GM12878 (cell line): ENCODE measurements around the gene CCDC117. TPM values are rescaled to one million over a fixed set of nuclear protein-coding genes. Genes with fewer than 3 reads are reported as not detected.

Experiments
- ATAC-seq: fragments of 200-7000 bp; cut with Tn5 transposase; 3 replicates; pipeline ENCODE4 v1.9.1; 2020; ENCODE audit warnings: mild to moderate bottlenecking, moderate library complexity
- BruUV-seq: library from RNA; stranded (reverse); fragments of 400-500 nt; replicated peaks from 2 replicates; lab custom pipeline; 2021; lab: Mats Ljungman, UMichigan
- CTCF ChIA-PET: fragments of 300-600 bp; sonication (Branson Sonifier 250); formaldehyde crosslinking; extraction: SDS; loops from one replicate; lab custom pipeline; 2021; ENCODE audit warnings: inconsistent platforms; lab: Yijun Ruan, JAX
- POLR2A ChIA-PET: fragments of 350-600 bp; formaldehyde crosslinking; extraction: SDS; loops from one replicate; lab custom pipeline; 2021; ENCODE audit warnings: inconsistent platforms; lab: Charles Lee
- RAD21 ChIA-PET: fragments of 300-600 bp; sonication (Branson Sonifier 250); formaldehyde crosslinking; loops from one replicate; lab custom pipeline; 2023; ENCODE audit warnings: antibody characterized with exemption; ENCODE audit not compliant: unreplicated experiment; lab: Charles Lee
- SMC1A ChIA-PET: fragments of 300-600 bp; sonication (Branson Sonifier 250); formaldehyde crosslinking; loops from one replicate; lab custom pipeline; 2023; ENCODE audit not compliant: unreplicated experiment, uncharacterized antibody; lab: Charles Lee
- DNase-seq: peaks from one replicate; pipeline ENCODE4 v3.0.0-alpha.2; 2011; ENCODE audit warnings: low read depth, low spot score
- FAIRE-seq: peaks from 3 replicates; lab custom pipeline; 2011; peaks lifted over from hg19 to GRCh38; lab: Jason Lieb, UNC
- H2AFZ ChIP-seq: 2 replicates; pipeline ENCODE4 v1.6.0; 2011; ENCODE audit warnings: low read depth, low read length, control low read depth; ENCODE audit not compliant: control insufficient read depth
- H3K27ac ChIP-seq: 2 replicates; pipeline ENCODE4 v1.5.1; 2011; ENCODE audit warnings: control low read depth; ENCODE audit not compliant: control insufficient read depth, insufficient read depth
- H3K27me3 ChIP-seq, 2 experiments: replicated peaks in 1 of 2; 2 replicates each; pipeline versions ENCODE4 v1.6.0 to v1.6.1; 2011; ENCODE audit warnings: low read length in 1 of 2; ENCODE audit not compliant: control insufficient read depth in 2 of 2, insufficient read depth in 2 of 2
- H3K36me3 ChIP-seq, 2 experiments: 2 replicates each; pipeline ENCODE4 v1.5.1; 2011; ENCODE audit warnings: low read length in 1 of 2; ENCODE audit not compliant: control insufficient read depth in 2 of 2, insufficient read depth in 2 of 2
- H3K4me1 ChIP-seq: 2 replicates; pipeline ENCODE4 v1.6.1; 2011; ENCODE audit warnings: mild to moderate bottlenecking, low read length, moderate library complexity, mixed read lengths; ENCODE audit not compliant: control insufficient read depth, insufficient read depth
- H3K4me2 ChIP-seq: 2 replicates; pipeline ENCODE4 v1.6.0; 2011; ENCODE audit warnings: control low read depth; ENCODE audit not compliant: control insufficient read depth, insufficient read depth
- H3K4me3 ChIP-seq: fragments of 200-600 bp; sonication (generic); 2 replicates; pipeline ENCODE4 v1.5.1; 2016
- H3K79me2 ChIP-seq: 2 replicates; pipeline ENCODE4 v1.6.0; 2011; ENCODE audit warnings: low read length; ENCODE audit not compliant: control insufficient read depth, insufficient read depth
- H3K9ac ChIP-seq: 2 replicates; pipeline ENCODE4 v1.8.0; 2011; ENCODE audit warnings: low read length, control low read depth, mixed read lengths; ENCODE audit not compliant: control insufficient read depth, insufficient read depth
- H3K9me3 ChIP-seq: replicated peaks from 3 replicates; pipeline ENCODE4 v1.5.1; 2011; ENCODE audit warnings: mild to moderate bottlenecking, low read length; ENCODE audit not compliant: control insufficient read depth, insufficient read depth
- H4K20me1 ChIP-seq: 2 replicates; pipeline ENCODE4 v1.6.0; 2011; ENCODE audit not compliant: control insufficient read depth, insufficient read depth
- BHLHE40 ChIP-seq, 2 experiments: fragments of 450-650 bp in 1 of 2; IDR thresholded peaks; 2 replicates each; pipeline ENCODE4 v1.6.1; 2011 to 2017; ENCODE audit warnings: low read depth in 2 of 2, borderline replicate concordance in 1 of 2, improper control_type of control experiment in 1 of 2, low read length in 1 of 2, mild to moderate bottlenecking in 1 of 2
- BMI1 ChIP-seq: fragments of 450-650 bp; IDR thresholded peaks from 2 replicates; pipeline ENCODE4 v1.6.1; 2016; ENCODE audit warnings: mild to moderate bottlenecking, moderate library complexity, borderline replicate concordance
- BRCA1 ChIP-seq: IDR thresholded peaks from 2 replicates; pipeline ENCODE4 v1.6.1; 2011; ENCODE audit warnings: low read depth, low read length, improper control_type of control experiment
- EGR1 ChIP-seq, 2 experiments: IDR thresholded peaks; 1 replicate in 1 of 2; 2 replicates in 1 of 2; pipeline ENCODE4 v1.6.1; 2011 to 2012; ENCODE audit warnings: low read depth in 2 of 2, low read length in 2 of 2, borderline replicate concordance in 1 of 2, mild to moderate bottlenecking in 1 of 2, moderate library complexity in 1 of 2
- IKZF1 ChIP-seq: fragments of 450-650 bp; conservative IDR thresholded peaks from 2 replicates; pipeline ENCODE4 v1.6.1; 2017; ENCODE audit warnings: antibody characterized with exemption, mild to moderate bottlenecking
- IRF5 ChIP-seq: fragments of 450-650 bp; IDR thresholded peaks from 2 replicates; pipeline ENCODE4 v1.6.1; 2017; ENCODE audit warnings: borderline replicate concordance
- MEF2A ChIP-seq: IDR thresholded peaks from 2 replicates; pipeline ENCODE4 v1.6.1; 2011; ENCODE audit warnings: low read depth, mild to moderate bottlenecking, low read length, moderate library complexity; ENCODE audit not compliant: insufficient read depth
- NBN ChIP-seq: fragments of 450-650 bp; IDR thresholded peaks from 2 replicates; pipeline ENCODE4 v1.6.1; 2016
- NFIC ChIP-seq: IDR thresholded peaks from 2 replicates; pipeline ENCODE4 v1.6.1; 2012; ENCODE audit warnings: low read depth, mild to moderate bottlenecking, inconsistent platforms, low read length, moderate library complexity
- NR2C2 ChIP-seq: IDR thresholded peaks from 2 replicates; pipeline ENCODE4 v1.6.1; 2011; ENCODE audit warnings: borderline replicate concordance, low read depth; ENCODE audit not compliant: control insufficient read depth, insufficient read length
- RUNX3 ChIP-seq: IDR thresholded peaks from 2 replicates; pipeline ENCODE4 v1.6.1; 2012; ENCODE audit warnings: low read length, inconsistent platforms
- SMAD1 ChIP-seq: fragments of 450-650 bp; IDR thresholded peaks from 2 replicates; pipeline ENCODE4 v1.6.1; 2018; ENCODE audit warnings: mild to moderate bottlenecking, low read depth; ENCODE audit not compliant: partially characterized antibody
- SMARCA5 ChIP-seq: fragments of 450-650 bp; IDR thresholded peaks from 2 replicates; pipeline ENCODE4 v1.6.1; 2017; ENCODE audit warnings: mild to moderate bottlenecking
- SREBF2 ChIP-seq: IDR thresholded peaks from 2 replicates; pipeline ENCODE4 v1.6.1; 2012; ENCODE audit warnings: mild to moderate bottlenecking, low read length
- TBL1XR1 ChIP-seq: IDR thresholded peaks from 2 replicates; pipeline ENCODE4 v1.6.1; 2012; ENCODE audit warnings: low read depth, low read length, improper control_type of control experiment
- WRNIP1 ChIP-seq: IDR thresholded peaks from 2 replicates; pipeline ENCODE4 v1.6.1; 2011; ENCODE audit warnings: low read depth, low read length, improper control_type of control experiment, borderline replicate concordance
- WGBS: methylation state at CpG from one replicate; pipeline ENCODE4 v1.1.6; 2016; ENCODE audit warnings: low lambda C conversion rate; ENCODE audit not compliant: insufficient replicate concordance, insufficient coverage; ENCODE audit errors: missing lambda C conversion rate; 5-methylcytosine and 5-hydroxymethylcytosine counted together
- in situ Hi-C: fragments of 300-500 bp; cut with MboI; formaldehyde crosslinking; loops from 9 replicates; pipeline ENCODE4 v1.14.3; 2018; ENCODE audit warnings: mixed read lengths
- intact Hi-C: fragments of 100-400 bp; cut with micrococcal nuclease; formaldehyde crosslinking; loops from one replicate; pipeline ENCODE4 v1.14.2; 2022; ENCODE audit not compliant: unreplicated experiment
- polyA plus RNA-seq, 11 experiments: library from polyadenylated mRNA; depleted of rRNA in 4 of 11; unstranded in 6 of 11; stranded (reverse) in 5 of 11; fragments of >200 nt; fragmentation: Nextera tagmentation in 4 of 11; fragmentation: Illumina TruSeq in 1 of 11; extraction: Ambion mirVana in 4 of 11; extraction: Trizol in 1 of 11; gene quantifications; 1 replicate in 1 of 11; 2 replicates in 10 of 11; pipeline versions ENCODE4 v1.2.1 to v1.2.3, GENCODE V29; 2011 to 2016; ENCODE audit warnings: inconsistent platforms in 2 of 11, missing spikeins in 2 of 11, low read depth in 1 of 11
- total RNA-seq, 4 experiments: library from RNA; depleted of rRNA in 3 of 4; stranded (reverse); fragments of >200 nt in 3 of 4; fragmentation: Illumina TruSeq in 1 of 4; extraction: Trizol in 1 of 4; gene quantifications; 2 replicates each; pipeline versions ENCODE4 v1.2.1 to v1.2.3, GENCODE V29; 2013 to 2021
- TF ChIP-seq, protein P1 (sequence below): fragments of 450-650 bp; IDR thresholded peaks from 2 replicates; pipeline ENCODE4 v1.6.1; 2017; ENCODE audit warnings: mild to moderate bottlenecking

CCDC117 gene
- total and polyA plus RNA-seq, 10 of the 15 experiments (the other 5 are each of a cell fraction or from before 2014, with no cell fraction given): 6.3 to 32.2 (median 20.6) TPM

- CTCF ChIA-PET: no interaction called here
- no TSS peak for BruUV-seq
- H3K4me2 ChIP-seq: no peak overlapping the region
- 88% methylated on average over 3 of the region's 3 CpGs for WGBS
- H4K20me1 ChIP-seq: no peaks in the 10 kb centered on the region
- no peak overlapping the region for H2AFZ ChIP-seq
- H3K4me1 ChIP-seq: no peaks in the 10 kb centered on the region
- no peaks in the 10 kb centered on the region for H3K36me3 ChIP-seq
- POLR2A ChIA-PET: interaction anchor here (1.2 kb wide), 1 partner anchor 26 kb away, joined by 3 read pairs; no protein-coding TSS in a partner anchor
- H3K27ac ChIP-seq: no peak overlapping the region
- H3K27me3 ChIP-seq: no peaks in the 10 kb centered on the region
- DNase-seq: no peak
- SMC1A ChIA-PET: no interaction called here
- RAD21 ChIA-PET: no interaction called here
- intact Hi-C loops (no loop called here), in situ Hi-C loops (no loop called here)
- no peak overlapping the region for H3K4me3 ChIP-seq
- no peaks in the 10 kb centered on the region; the same call in 2 of the 3 replicates for H3K9me3 ChIP-seq
- TF ChIP-seq WRNIP1: no peak
- TF ChIP-seq, protein P1, sequence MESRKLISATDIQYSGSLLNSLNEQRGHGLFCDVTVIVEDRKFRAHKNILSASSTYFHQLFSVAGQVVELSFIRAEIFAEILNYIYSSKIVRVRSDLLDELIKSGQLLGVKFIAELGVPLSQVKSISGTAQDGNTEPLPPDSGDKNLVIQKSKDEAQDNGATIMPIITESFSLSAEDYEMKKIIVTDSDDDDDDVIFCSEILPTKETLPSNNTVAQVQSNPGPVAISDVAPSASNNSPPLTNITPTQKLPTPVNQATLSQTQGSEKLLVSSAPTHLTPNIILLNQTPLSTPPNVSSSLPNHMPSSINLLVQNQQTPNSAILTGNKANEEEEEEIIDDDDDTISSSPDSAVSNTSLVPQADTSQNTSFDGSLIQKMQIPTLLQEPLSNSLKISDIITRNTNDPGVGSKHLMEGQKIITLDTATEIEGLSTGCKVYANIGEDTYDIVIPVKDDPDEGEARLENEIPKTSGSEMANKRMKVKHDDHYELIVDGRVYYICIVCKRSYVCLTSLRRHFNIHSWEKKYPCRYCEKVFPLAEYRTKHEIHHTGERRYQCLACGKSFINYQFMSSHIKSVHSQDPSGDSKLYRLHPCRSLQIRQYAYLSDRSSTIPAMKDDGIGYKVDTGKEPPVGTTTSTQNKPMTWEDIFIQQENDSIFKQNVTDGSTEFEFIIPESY: no peak
- TF ChIP-seq NFIC: no peak
- no peak for TF ChIP-seq BRCA1
- no peak for TF ChIP-seq RUNX3
- TF ChIP-seq SREBF2: no peak
- no peak for TF ChIP-seq BHLHE40 (IDR thresholded peaks at IDR 0.05; ENCODE audit: borderline replicate concordance in 1 of 2, low read depth in 2 of 2, low read length in 1 of 2)
- TF ChIP-seq IRF5: no peak
- TF ChIP-seq NR2C2: no peak
- TF ChIP-seq SMARCA5: no peak
- no peak for TF ChIP-seq EGR1 (IDR thresholded peaks at IDR 0.05; ENCODE audit: borderline replicate concordance in 1 of 2, low read depth in 2 of 2, low read length in 2 of 2)
- no peak for TF ChIP-seq BMI1
- no peak for TF ChIP-seq SMAD1
- TF ChIP-seq TBL1XR1: no peak
- TF ChIP-seq NBN: no peak
- no peak for TF ChIP-seq IKZF1
- TF ChIP-seq MEF2A: no peak
- ATAC-seq: no peak
- FAIRE-seq: no peak
- no peaks in the 10 kb centered on the region for H3K79me2 ChIP-seq
- no peak overlapping the region for H3K9ac ChIP-seq
These were observed 5.9 kb upstream of the CCDC117 start for GRCh38 chr22:28766628-28767027.
